ENCODE data around the gene ATP13A4. TPM values are rescaled to one million over a fixed set of nuclear protein-coding genes. Genes with fewer than 3 reads are reported as not detected.

The ATP13A4 gene
- total RNA-seq, 1 donor, result not detected

GRCh38 chr3:193563426-193563825 is 8.7 kb upstream of the ATP13A4 start:
- no peak for DNase-seq (ENCODE audit: insufficient read length, low spot score, missing footprints)

GRCh38 chr3:193560870-193561269 is 6.2 kb upstream of the ATP13A4 start:
- H3K36me3 ChIP-seq (ENCODE audit: insufficient read depth, low read length), result no peaks in the 10 kb centered on the region
- H3K4me1 ChIP-seq (ENCODE audit: insufficient read depth, low read length), result no peaks in the 10 kb centered on the region
- H3K9me3 ChIP-seq (ENCODE audit: low read depth, low read length), result no peaks in the 10 kb centered on the region
- no peaks in the 10 kb centered on the region for H3K27me3 ChIP-seq (ENCODE audit: insufficient read depth, low read length)
- no peak overlapping the region for H3K4me3 ChIP-seq (ENCODE audit: insufficient read depth, low read length)
- no peak overlapping the region for H2AFZ ChIP-seq (ENCODE audit: low read length)
- H3K4me2 ChIP-seq (ENCODE audit: insufficient read depth, low read length), result no peak overlapping the region
- no peak overlapping the region for H3K27ac ChIP-seq (ENCODE audit: low read depth, low read length)
- H4K20me1 ChIP-seq (ENCODE audit: insufficient read depth, low read length), result no peaks in the 10 kb centered on the region
- TF ChIP-seq CTCF (IDR thresholded peaks at IDR 0.05; ENCODE audit: extremely low read depth, low read depth, low read length), result no peak
- H3K79me2 ChIP-seq (ENCODE audit: insufficient read depth, low read length), result no peaks in the 10 kb centered on the region
- DNase-seq (ENCODE audit: insufficient read length, low spot score, missing footprints), result no peak

More at GRCh38 chr3:193563426-193563825, 8.7 kb upstream of the ATP13A4 start:
- H3K4me3 ChIP-seq (ENCODE audit: insufficient read depth, low read length), result no peak overlapping the region
- H3K9me3 ChIP-seq (ENCODE audit: low read depth, low read length), result no peaks in the 10 kb centered on the region
- H3K27me3 ChIP-seq (ENCODE audit: insufficient read depth, low read length), result no peaks in the 10 kb centered on the region
- H3K4me1 ChIP-seq (ENCODE audit: insufficient read depth, low read length), result no peaks in the 10 kb centered on the region
- H3K79me2 ChIP-seq (ENCODE audit: insufficient read depth, low read length), result no peaks in the 10 kb centered on the region
- no peak for TF ChIP-seq CTCF (IDR thresholded peaks at IDR 0.05; ENCODE audit: extremely low read depth, low read depth, low read length)
- H3K27ac ChIP-seq (ENCODE audit: low read depth, low read length), result no peak overlapping the region
- no peak overlapping the region for H3K4me2 ChIP-seq (ENCODE audit: insufficient read depth, low read length)
- H2AFZ ChIP-seq (ENCODE audit: low read length), result no peak overlapping the region
- no peaks in the 10 kb centered on the region for H4K20me1 ChIP-seq (ENCODE audit: insufficient read depth, low read length)
- no peaks in the 10 kb centered on the region for H3K36me3 ChIP-seq (ENCODE audit: insufficient read depth, low read length)

GRCh38 chr3:193560091-193560490 is 5.4 kb upstream of the ATP13A4 start:
- Histone ChIP-seq H3K27me3 (ENCODE audit: insufficient read depth, low read length) (no peaks in the 10 kb centered on the region), H3K4me3 (ENCODE audit: insufficient read depth, low read length) (no peak overlapping the region), H3K9me3 (ENCODE audit: low read depth, low read length) (no peaks in the 10 kb centered on the region), H3K79me2 (ENCODE audit: insufficient read depth, low read length) (no peaks in the 10 kb centered on the region), H4K20me1 (ENCODE audit: insufficient read depth, low read length) (no peaks in the 10 kb centered on the region), H2AFZ (ENCODE audit: low read length) (no peak overlapping the region), H3K36me3 (ENCODE audit: insufficient read depth, low read length) (no peaks in the 10 kb centered on the region), H3K4me1 (ENCODE audit: insufficient read depth, low read length) (no peaks in the 10 kb centered on the region), H3K4me2 (ENCODE audit: insufficient read depth, low read length) (no peak overlapping the region), H3K27ac (ENCODE audit: low read depth, low read length) (no peak overlapping the region)
- DNase-seq (ENCODE audit: insufficient read length, low spot score, missing footprints), result no peak
- no peak for TF ChIP-seq CTCF (IDR thresholded peaks at IDR 0.05; ENCODE audit: extremely low read depth, low read depth, low read length)

GRCh38 chr3:193559100-193559499 is 4.4 kb upstream of the ATP13A4 start:
- no peaks in the 10 kb centered on the region for H3K79me2 ChIP-seq (ENCODE audit: insufficient read depth, low read length)
- no peaks in the 10 kb centered on the region for H3K27me3 ChIP-seq (ENCODE audit: insufficient read depth, low read length)
- no peak overlapping the region for H3K4me3 ChIP-seq (ENCODE audit: insufficient read depth, low read length)
- no peak for DNase-seq (ENCODE audit: insufficient read length, low spot score, missing footprints)
- H3K4me2 ChIP-seq (ENCODE audit: insufficient read depth, low read length), result no peak overlapping the region
- H3K9me3 ChIP-seq (ENCODE audit: low read depth, low read length), result no peaks in the 10 kb centered on the region
- no peaks in the 10 kb centered on the region for H3K4me1 ChIP-seq (ENCODE audit: insufficient read depth, low read length)
- no peak overlapping the region for H3K27ac ChIP-seq (ENCODE audit: low read depth, low read length)
- no peaks in the 10 kb centered on the region for H3K36me3 ChIP-seq (ENCODE audit: insufficient read depth, low read length)
- TF ChIP-seq CTCF (IDR thresholded peaks at IDR 0.05; ENCODE audit: extremely low read depth, low read depth, low read length), result no peak
- H4K20me1 ChIP-seq (ENCODE audit: insufficient read depth, low read length), result no peaks in the 10 kb centered on the region
- H2AFZ ChIP-seq (ENCODE audit: low read length), result no peak overlapping the region

All from osteoblast (primary cell).